Ovary (tissue), 9 donors: Measurements from ENCODE around the gene MRPL55. TPM values are rescaled to one million over a fixed set of nuclear protein-coding genes. Genes with fewer than 3 reads are reported as not detected.
"Not testable (repeated sequence)": the region's sequence is repeated elsewhere in the genome, so short reads cannot be mapped to it uniquely, and the experiment has no call there.

Experiments
- DNase-seq, 5 donors: peaks; one replicate each; pipeline ENCODE4 v3.0.0-alpha.2; 2019 to 2020
- H3K27ac ChIP-seq, 2 donors: fragments of 200-600 bp; one replicate each; pipeline versions ENCODE4 v1.5.1 to v1.8.0; 2019 to 2022
- H3K27me3 ChIP-seq: fragments of 200-600 bp; one replicate; pipeline ENCODE4 v1.8.0; 2022
- H3K36me3 ChIP-seq: fragments of 200-600 bp; sonication (generic); one replicate; pipeline ENCODE4 v1.5.1; 2019
- H3K4me1 ChIP-seq: one replicate; pipeline ENCODE4 v1.8.1; 2013; ENCODE audit warnings: mild to moderate bottlenecking, moderate library complexity; ENCODE audit not compliant: insufficient read depth
- H3K4me3 ChIP-seq: fragments of 200-600 bp; sonication (generic); one replicate; pipeline ENCODE4 v1.5.1; 2017
- H3K9me3 ChIP-seq, 2 donors: fragments of 200-600 bp in 1 of 2; sonication (generic) in 1 of 2; one replicate each; pipeline versions ENCODE4 v1.5.1 to v1.8.1; 2013 to 2019; ENCODE audit warnings: mild to moderate bottlenecking in 1 of 2, moderate library complexity in 1 of 2
- EP300 ChIP-seq: sonication (generic); formaldehyde crosslinking; IDR thresholded peaks from one replicate; pipeline ENCODE4 v1.6.1; 2017; ENCODE audit warnings: antibody characterized with exemption
- POLR2A ChIP-seq: fragments of 450-650 bp; IDR thresholded peaks from one replicate; pipeline ENCODE4 v1.6.1; 2017; ENCODE audit warnings: antibody characterized with exemption, mild to moderate bottlenecking, moderate library complexity
- WGBS, 3 donors: extraction: QIAGEN DNeasy Blood & Tissue Kit in 1 of 3; methylation state at CpG; one replicate each; pipeline versions ENCODE4 v1.1.5 to v1.1.7; 2013 to 2017; 5-methylcytosine and 5-hydroxymethylcytosine counted together
- intact Hi-C, 4 donors: fragments of 100-400 bp; cut with DNase I; formaldehyde crosslinking; loops; one replicate each; pipeline versions ENCODE4 v1.11.0 to v1.15.1; 2022 to 2023
- polyA plus RNA-seq, 2 donors: library from polyadenylated mRNA; stranded (reverse); fragments of 200-250 nt in 1 of 2; fragments of 350-450 nt in 1 of 2; fragmentation: Illumina TruSeq in 1 of 2; extraction: RNeasy Lipid Tissue Mini Kit (QIAGEN cat#74804) in 1 of 2; gene quantifications; one replicate each; pipeline ENCODE4 v1.2.3, GENCODE V29; 2013 to 2014
- total RNA-seq, 7 donors: library from RNA; depleted of rRNA in 2 of 7; stranded (reverse); fragments of >200 nt in 2 of 7; fragmentation: NEBNext Ultra II Directional in 3 of 7; extraction: Animal tissue kit (Norgen Biotek cat#: 25700) in 3 of 7; gene quantifications; one replicate each; pipeline versions ENCODE4 v1.1.0 to v1.2.4, GENCODE V29; 2016 to 2023
- TF ChIP-seq, protein P1 (sequence below), 3 donors: fragments of 450-650 bp in 2 of 3; fragments of 200-600 bp in 1 of 3; IDR thresholded peaks; one replicate each; pipeline versions ENCODE4 v1.5.1 to v1.8.0; 2016 to 2022; ENCODE audit warnings: antibody characterized with exemption in 3 of 3, mild to moderate bottlenecking in 1 of 3
- donor health status: DM: no; HTN: no; CAD: no; lungs with moderate emphysema.
- donor health status: DM: no; HTN: no; CAD: no.
- donor health status: Bipolar disorder and iron deficiency.
- donor health status: DM: yes; HTN: yes; CAD: no.
- donor health status: DM: no; HTN: no; CAD: no.
- donor health status: DM: yes; HTN: yes; CAD: no.

The MRPL55 gene
- total and polyA plus RNA-seq, 9 donors: 14.6 to 98.5 (median 43.3) TPM

DNA sequence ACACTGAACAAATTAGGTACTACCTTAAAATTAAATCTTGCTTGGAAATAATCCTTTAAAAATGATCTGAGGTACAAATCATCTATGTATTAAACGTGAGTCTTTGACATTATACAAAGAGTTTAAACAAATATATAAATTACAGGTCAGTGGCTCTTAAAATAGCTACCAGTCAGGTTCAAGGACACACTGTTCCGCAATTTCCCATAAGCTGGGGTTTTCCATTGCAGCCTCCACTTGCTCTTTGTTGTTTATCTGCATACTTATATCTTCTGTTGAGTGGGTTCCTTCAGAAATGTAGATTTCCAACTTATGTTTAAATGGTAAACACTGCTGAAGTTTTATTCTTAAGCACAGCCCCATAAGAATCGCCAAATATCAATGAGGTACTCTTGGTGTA, 5.7 kb upstream of the MRPL55 start:
- Histone ChIP-seq H3K27me3 (no peaks in the 10 kb centered on the region), H3K9me3 (no peaks in the 10 kb centered on the region), H3K27ac (no peak overlapping the region), H3K4me3 (no peak overlapping the region), H3K36me3 (no peaks in the 10 kb centered on the region), H3K4me1 (peaks cover 5% of the 10 kb centered on the region)
- TF ChIP-seq, protein P1, sequence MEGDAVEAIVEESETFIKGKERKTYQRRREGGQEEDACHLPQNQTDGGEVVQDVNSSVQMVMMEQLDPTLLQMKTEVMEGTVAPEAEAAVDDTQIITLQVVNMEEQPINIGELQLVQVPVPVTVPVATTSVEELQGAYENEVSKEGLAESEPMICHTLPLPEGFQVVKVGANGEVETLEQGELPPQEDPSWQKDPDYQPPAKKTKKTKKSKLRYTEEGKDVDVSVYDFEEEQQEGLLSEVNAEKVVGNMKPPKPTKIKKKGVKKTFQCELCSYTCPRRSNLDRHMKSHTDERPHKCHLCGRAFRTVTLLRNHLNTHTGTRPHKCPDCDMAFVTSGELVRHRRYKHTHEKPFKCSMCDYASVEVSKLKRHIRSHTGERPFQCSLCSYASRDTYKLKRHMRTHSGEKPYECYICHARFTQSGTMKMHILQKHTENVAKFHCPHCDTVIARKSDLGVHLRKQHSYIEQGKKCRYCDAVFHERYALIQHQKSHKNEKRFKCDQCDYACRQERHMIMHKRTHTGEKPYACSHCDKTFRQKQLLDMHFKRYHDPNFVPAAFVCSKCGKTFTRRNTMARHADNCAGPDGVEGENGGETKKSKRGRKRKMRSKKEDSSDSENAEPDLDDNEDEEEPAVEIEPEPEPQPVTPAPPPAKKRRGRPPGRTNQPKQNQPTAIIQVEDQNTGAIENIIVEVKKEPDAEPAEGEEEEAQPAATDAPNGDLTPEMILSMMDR (IDR thresholded peaks at IDR 0.05): no peak
- TF ChIP-seq POLR2A: no peak
- no peak for TF ChIP-seq EP300
- intact Hi-C loops: no loop called here
- 58 to 64% (median 59%) methylated on average over 3 of the region's 3 CpGs for WGBS, 3 donors
- no peak for DNase-seq

DNA sequence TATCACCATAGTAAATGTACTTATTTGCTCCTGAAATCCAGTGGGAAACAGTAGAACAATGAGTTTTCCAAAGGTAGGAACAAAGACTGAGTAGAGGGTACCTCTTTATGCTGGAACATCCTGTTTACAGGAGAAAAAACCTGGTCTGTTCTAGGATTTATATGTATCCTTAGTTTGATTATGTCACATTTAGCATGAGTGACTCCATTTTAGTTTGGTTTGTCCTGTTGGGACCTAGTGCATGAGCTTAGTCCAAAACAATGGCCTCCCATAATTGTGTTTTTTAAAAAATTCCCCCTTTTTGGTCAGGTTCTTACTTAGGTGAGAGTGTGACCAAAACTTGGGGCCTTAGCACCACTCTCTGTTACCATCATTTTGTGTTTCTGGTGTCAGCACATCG, 3.5 kb upstream of the MRPL55 start:
- TF ChIP-seq EP300: no peak
- TF ChIP-seq POLR2A: no peak
- TF ChIP-seq, protein P1 (IDR thresholded peaks at IDR 0.05): no peak
- WGBS, 3 donors: 85 to 97% (median 86%) methylated on average over 1 of the region's 1 CpG
- Histone ChIP-seq H3K27me3 (no peaks in the 10 kb centered on the region), H3K36me3 (no peaks in the 10 kb centered on the region), H3K9me3 (no peaks in the 10 kb centered on the region), H3K27ac (no peak overlapping the region), H3K4me3 (no peak overlapping the region), H3K4me1 (peaks cover 5% of the 10 kb centered on the region)
- intact Hi-C loops: no loop called here
- DNase-seq: no peak

DNA sequence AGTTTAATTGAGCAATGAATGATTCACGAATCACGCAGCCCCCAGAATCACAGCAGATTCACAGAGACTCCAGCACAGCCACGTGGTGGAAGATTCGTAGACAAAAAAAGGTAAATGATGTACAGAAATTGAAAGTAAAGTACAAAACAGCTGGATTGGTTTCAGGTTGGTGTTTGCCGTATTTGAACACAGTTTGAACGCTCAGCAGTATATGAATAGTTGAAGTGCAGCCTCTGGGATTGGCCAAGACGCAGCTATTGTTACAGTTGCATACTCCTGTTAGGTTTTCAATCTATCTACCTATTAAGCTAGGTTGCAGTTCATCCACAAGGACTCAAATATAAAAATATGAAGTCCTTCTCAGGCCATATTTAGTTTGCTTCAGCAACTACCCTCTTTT, 3.1 kb upstream of the MRPL55 start:
- Histone ChIP-seq H3K27me3 (no peaks in the 10 kb centered on the region), H3K27ac (no peak overlapping the region), H3K36me3 (no peaks in the 10 kb centered on the region), H3K4me1 (peaks cover 5% of the 10 kb centered on the region), H3K9me3 (no peaks in the 10 kb centered on the region), H3K4me3 (no peak overlapping the region)
- 89 to 94% (median 92%) methylated on average over 7 of the region's 7 CpGs for WGBS, 3 donors
- intact Hi-C loops: no loop called here
- DNase-seq: no peak
- TF ChIP-seq POLR2A: no peak

DNA sequence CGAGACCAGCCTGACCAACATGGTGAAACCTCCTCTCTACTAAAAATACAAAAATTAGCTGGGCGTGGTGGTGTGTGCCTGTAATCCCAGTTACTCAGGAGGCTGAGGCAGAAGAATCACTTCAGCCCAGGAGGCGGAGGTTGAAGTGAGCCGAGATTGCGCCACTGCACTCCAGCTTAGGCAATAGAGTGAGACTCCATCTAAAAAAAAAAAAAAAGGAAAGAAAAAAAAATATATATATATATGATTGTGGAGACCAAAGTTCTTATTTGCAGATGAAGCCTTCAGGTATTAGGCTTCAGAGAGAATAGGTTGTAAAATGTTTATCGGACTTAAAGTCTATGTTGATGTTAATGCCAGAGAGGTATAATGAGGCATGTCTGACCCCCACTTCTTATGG, 2.2 kb upstream of the MRPL55 start:
- H3K36me3 ChIP-seq, DNase-seq, H3K27me3 ChIP-seq, intact Hi-C loops, H3K9me3 ChIP-seq, H3K4me1 ChIP-seq, H3K27ac ChIP-seq, H3K4me3 ChIP-seq: not testable (repeated sequence)
- 94 to 98% (median 95%) methylated on average over 6 of the region's 6 CpGs for WGBS, 3 donors

DNA sequence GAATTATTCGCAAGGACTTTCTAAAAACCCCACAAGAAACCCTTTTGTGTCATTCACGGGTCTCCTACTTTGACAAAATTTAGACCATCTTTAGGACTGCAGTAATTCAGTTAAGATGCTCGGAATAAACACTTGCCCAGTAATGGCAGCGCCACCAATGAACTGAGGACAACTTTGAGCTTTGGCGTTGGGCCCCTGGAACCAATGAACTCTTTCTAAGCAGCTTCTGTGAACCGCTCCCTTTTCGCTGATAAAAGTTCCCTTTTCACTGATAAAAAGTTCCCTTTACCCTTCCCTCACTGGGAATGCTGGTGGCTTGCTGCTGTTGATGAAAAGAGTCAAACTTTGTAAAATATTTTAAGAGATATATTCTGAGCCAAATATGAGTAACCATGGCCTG, 1.5 kb upstream of the MRPL55 start:
- 76 to 87% (median 77%) methylated on average over 7 of the region's 7 CpGs for WGBS, 3 donors
- no peaks in the 10 kb centered on the region for H3K36me3 ChIP-seq
- no peaks in the 10 kb centered on the region for H3K27me3 ChIP-seq
- no peak overlapping the region for H3K4me3 ChIP-seq
- TF ChIP-seq POLR2A (no peak), EP300 (no peak)
- TF ChIP-seq, protein P1 (IDR thresholded peaks at IDR 0.05): no peak
- no peaks in the 10 kb centered on the region for H3K9me3 ChIP-seq
- H3K27ac ChIP-seq: peak overlapping the region; percentile 73 to 74
- DNase-seq: no peak
- peaks cover 5% of the 10 kb centered on the region for H3K4me1 ChIP-seq
- intact Hi-C loops: no loop called here
